Fibroblast of skin of right biceps (primary cell): ENCODE data around the gene HSPBAP1.
"Not testable (repeated sequence)": the region's sequence is repeated elsewhere in the genome, so short reads cannot be mapped to it uniquely, and the experiment has no call there.

ENCODE experiments used
- DNase-seq: peaks from one replicate; pipeline ENCODE4 v3.0.0-alpha.2; 2013

Gene HSPBAP1

GRCh38 chr3:122784436-122784835 is 9.2 kb downstream of the HSPBAP1 start:
- peak; percentile 63 for DNase-seq

GRCh38 chr3:122782804-122783203 is 10.8 kb downstream of the HSPBAP1 start:
- DNase-seq: no peak

- no peak for DNase-seq
Measured at GRCh38 chr3:122777563-122777962, 16.1 kb downstream of the HSPBAP1 start.

- DNase-seq: no peak
Measured at GRCh38 chr3:122776675-122777468, 16.8 kb downstream of the HSPBAP1 start.

GRCh38 chr3:122774564-122774963 is 19.1 kb downstream of the HSPBAP1 start:
- DNase-seq: peak; percentile 21

GRCh38 chr3:122773944-122774509 is 19.6 kb downstream of the HSPBAP1 start:
- DNase-seq: no peak

- DNase-seq: no peak
Measured at GRCh38 chr3:122772827-122773226, 20.8 kb downstream of the HSPBAP1 start.

GRCh38 chr3:122770521-122771202 is 23.0 kb downstream of the HSPBAP1 start:
- DNase-seq: no peak

GRCh38 chr3:122767540-122768372 is 25.9 kb downstream of the HSPBAP1 start:
- no peak for DNase-seq

GRCh38 chr3:122766430-122766829 is 27.2 kb downstream of the HSPBAP1 start:
- no peak for DNase-seq

- DNase-seq: peak; percentile 54
Measured at GRCh38 chr3:122760453-122761271, 33.0 kb downstream of the HSPBAP1 start.

- DNase-seq: peak; percentile 19
Measured at GRCh38 chr3:122758877-122759560, 34.6 kb downstream of the HSPBAP1 start.

- DNase-seq: no peak
Measured at GRCh38 chr3:122755491-122755890, 38.1 kb downstream of the HSPBAP1 start.

GRCh38 chr3:122754929-122755328 is 38.7 kb downstream of the HSPBAP1 start:
- DNase-seq: peak; percentile 45

GRCh38 chr3:122748347-122748746 is 45.3 kb downstream of the HSPBAP1 start:
- no peak for DNase-seq

- not testable (repeated sequence) for DNase-seq
Measured at GRCh38 chr3:122747295-122747694, 46.3 kb downstream of the HSPBAP1 start.

GRCh38 chr3:122745369-122746021 is 48.1 kb downstream of the HSPBAP1 start:
- DNase-seq: peak; percentile 62

GRCh38 chr3:122743581-122744120 is 50.0 kb downstream of the HSPBAP1 start:
- no peak for DNase-seq

- no peak for DNase-seq
Measured at GRCh38 chr3:122742234-122742633, 51.4 kb downstream of the HSPBAP1 start.

GRCh38 chr3:122739172-122739571 is 54.5 kb downstream of the HSPBAP1 start:
- DNase-seq: no peak
